Mesendoderm (in vitro differentiated cells): ENCODE measurements around the gene LCE4A. TPM values are rescaled to one million over a fixed set of nuclear protein-coding genes. Genes with fewer than 3 reads are reported as not detected.
"Not testable (repeated sequence)": the region's sequence is repeated elsewhere in the genome, so short reads cannot be mapped to it uniquely, and the experiment has no call there.

ENCODE experiments used
- DNase-seq: peaks from one replicate; pipeline ENCODE4 v3.0.0; 2013
- H2AK5ac ChIP-seq: 2 replicates; pipeline ENCODE4 v1.6.1; 2013; ENCODE audit warnings: low read length, inconsistent platforms
- H2BK120ac ChIP-seq: 2 replicates; pipeline ENCODE4 v1.6.1; 2013; ENCODE audit warnings: low read depth, mild to moderate bottlenecking, low read length, moderate library complexity, mixed read lengths
- H2BK15ac ChIP-seq: replicated peaks from 2 replicates; pipeline ENCODE4 v1.6.1; 2013; ENCODE audit warnings: low read depth, mild to moderate bottlenecking, moderate library complexity
- H2BK5ac ChIP-seq: 2 replicates; pipeline ENCODE4 v1.6.1; 2013; ENCODE audit warnings: low read length, inconsistent platforms
- H3K18ac ChIP-seq: 2 replicates; pipeline ENCODE4 v1.6.1; 2013; ENCODE audit warnings: mild to moderate bottlenecking, low read length, mixed read lengths
- H3K23ac ChIP-seq: one replicate; pipeline ENCODE4 v1.6.1; 2013; ENCODE audit warnings: low read length
- H3K27ac ChIP-seq: 2 replicates; pipeline ENCODE4 v1.5.1; 2013; ENCODE audit warnings: low read depth, mild to moderate bottlenecking, inconsistent platforms, low read length, moderate library complexity
- H3K27me3 ChIP-seq: 2 replicates; pipeline ENCODE4 v1.6.1; 2013; ENCODE audit warnings: low read length, control low read depth, mild to moderate bottlenecking, inconsistent platforms; ENCODE audit not compliant: insufficient read depth, poor library complexity
- H3K36me3 ChIP-seq: 2 replicates; pipeline ENCODE4 v1.6.1; 2013; ENCODE audit warnings: low read length, inconsistent platforms; ENCODE audit not compliant: control insufficient read depth, insufficient read depth
- H3K4ac ChIP-seq: one replicate; pipeline ENCODE4 v1.6.1; 2013; ENCODE audit warnings: low read depth, mild to moderate bottlenecking, low read length, moderate library complexity
- H3K4me1 ChIP-seq: 2 replicates; pipeline ENCODE4 v1.6.1; 2013; ENCODE audit warnings: low read depth, low read length, inconsistent platforms; ENCODE audit not compliant: control insufficient read depth
- H3K4me2 ChIP-seq: 2 replicates; pipeline ENCODE4 v1.6.1; 2013; ENCODE audit warnings: low read length
- H3K4me3 ChIP-seq: 2 replicates; pipeline ENCODE4 v1.5.1; 2013; ENCODE audit warnings: mild to moderate bottlenecking, low read length
- H3K56ac ChIP-seq: one replicate; pipeline ENCODE4 v1.6.1; 2013; ENCODE audit warnings: low read length
- H3K79me1 ChIP-seq: 2 replicates; pipeline ENCODE4 v1.6.1; 2013; ENCODE audit warnings: low read length, inconsistent platforms
- H3K79me2 ChIP-seq: 2 replicates; pipeline ENCODE4 v1.6.1; 2013; ENCODE audit warnings: mild to moderate bottlenecking, low read length; ENCODE audit not compliant: control insufficient read depth, insufficient read depth
- H3K9ac ChIP-seq: 2 replicates; pipeline ENCODE4 v1.6.1; 2013; ENCODE audit warnings: low read length, inconsistent platforms
- H4K5ac ChIP-seq: one replicate; pipeline ENCODE4 v1.6.1; 2013; ENCODE audit warnings: low read length
- H4K8ac ChIP-seq: one replicate; pipeline ENCODE4 v1.6.1; 2013; ENCODE audit warnings: low read depth, mild to moderate bottlenecking, control low read depth, low read length, moderate library complexity
- WGBS: extraction: QIAGEN DNeasy Blood & Tissue Kit; methylation state at CpG from one replicate; pipeline ENCODE4 v1.1.7; 2013; ENCODE audit warnings: low lambda C conversion rate, missing lambda C conversion rate; ENCODE audit not compliant: insufficient coverage; ENCODE audit errors: extremely low coverage; 5-methylcytosine and 5-hydroxymethylcytosine counted together
- polyA plus RNA-seq, 2 experiments: library from polyadenylated mRNA; stranded (reverse); fragments of 200-250 nt; gene quantifications; one replicate each; pipeline ENCODE4 v1.2.3, GENCODE V29; 2013

LCE4A gene
- not detected for polyA plus RNA-seq (2013, experiment 1 of 2)
- not detected for polyA plus RNA-seq (2013, experiment 2 of 2)

GRCh38 chr1:152707860-152708259, at the start of gene LCE4A:
TSS of gene LCE4A (plus strand) at chr1:152708160. CDS start at chr1:152709076, 916 bp downstream.
- no peak within 1 kb of the TSS for H4K5ac ChIP-seq
- H3K23ac ChIP-seq: no peak within 1 kb of the TSS
- no peaks in the 10 kb centered on the region for H3K79me1 ChIP-seq
- WGBS: no CpG with 5 or more reads among the region's 2 CpGs
- no peak within 1 kb of the TSS for H3K9ac ChIP-seq
- H3K36me3 ChIP-seq: no peaks in the 10 kb centered on the region
- H3K4ac ChIP-seq: no peak within 1 kb of the TSS
- no peak for DNase-seq
- H2AK5ac ChIP-seq: no peak within 1 kb of the TSS
- no peak within 1 kb of the TSS for H3K27ac ChIP-seq
- no peak within 1 kb of the TSS for H3K4me3 ChIP-seq
- no peak within 1 kb of the TSS for H3K18ac ChIP-seq
- H2BK5ac ChIP-seq: no peak within 1 kb of the TSS
- H2BK15ac ChIP-seq: no peak within 1 kb of the TSS
- H3K56ac ChIP-seq: no peak within 1 kb of the TSS
- no peak within 1 kb of the TSS for H3K4me2 ChIP-seq
- no peaks in the 10 kb centered on the region for H3K4me1 ChIP-seq
- no peak within 1 kb of the TSS for H2BK120ac ChIP-seq
- H4K8ac ChIP-seq: no peak within 1 kb of the TSS
- no peaks in the 10 kb centered on the region for H3K79me2 ChIP-seq
- H3K27me3 ChIP-seq: no peaks in the 10 kb centered on the region

- Histone ChIP-seq H3K4me2 (no peak overlapping the region), H3K4me3 (peak overlapping the region; percentile 6), H4K5ac (no peak overlapping the region), H2AK5ac (no peak overlapping the region), H3K4ac (no peak overlapping the region), H3K18ac (no peak overlapping the region), H3K27ac (no peak overlapping the region), H3K27me3 (no peaks in the 10 kb centered on the region), H4K8ac (no peak overlapping the region), H3K79me2 (no peaks in the 10 kb centered on the region), H3K36me3 (no peaks in the 10 kb centered on the region), H3K4me1 (no peaks in the 10 kb centered on the region), H3K79me1 (no peaks in the 10 kb centered on the region), H2BK120ac (no peak overlapping the region), H2BK15ac (no peak overlapping the region), H2BK5ac (no peak overlapping the region), H3K23ac (no peak overlapping the region), H3K56ac (no peak overlapping the region), H3K9ac (no peak overlapping the region)
- DNase-seq: no peak
- no CpG with 5 or more reads among the region's 3 CpGs for WGBS
These were observed 49.3 kb upstream of the LCE4A start for GRCh38 chr1:152658649-152659048.

- Histone ChIP-seq H2AK5ac (no peak within 1 kb of the TSS), H3K27ac (no peak within 1 kb of the TSS), H2BK120ac (no peak within 1 kb of the TSS), H4K5ac (no peak within 1 kb of the TSS), H3K79me2 (no peaks in the 10 kb centered on the region), H3K36me3 (no peaks in the 10 kb centered on the region), H3K27me3 (no peaks in the 10 kb centered on the region), H3K4me2 (no peak within 1 kb of the TSS), H4K8ac (no peak within 1 kb of the TSS), H3K18ac (no peak within 1 kb of the TSS), H3K4me1 (no peaks in the 10 kb centered on the region), H3K4me3 (no peak within 1 kb of the TSS), H3K56ac (no peak within 1 kb of the TSS), H3K23ac (no peak within 1 kb of the TSS), H2BK5ac (no peak within 1 kb of the TSS), H2BK15ac (no peak within 1 kb of the TSS), H3K9ac (no peak within 1 kb of the TSS), H3K79me1 (no peaks in the 10 kb centered on the region), H3K4ac (no peak within 1 kb of the TSS)
- no CpG with 5 or more reads among the region's 3 CpGs for WGBS
- no peak for DNase-seq
These were observed 44.9 kb upstream of the LCE4A start, which contains the start of gene LCE2D for GRCh38 chr1:152663098-152663497. TSS of gene LCE2D (plus strand) at chr1:152663380. CDS start at chr1:152664106, 726 bp downstream.

- not testable (repeated sequence) for H2BK5ac ChIP-seq, H3K18ac ChIP-seq, H2BK15ac ChIP-seq, H2AK5ac ChIP-seq, H3K4me1 ChIP-seq, H2BK120ac ChIP-seq, H3K4ac ChIP-seq, H3K36me3 ChIP-seq, H3K4me3 ChIP-seq, H3K27ac ChIP-seq, H4K8ac ChIP-seq, H3K79me1 ChIP-seq, H3K23ac ChIP-seq, H3K27me3 ChIP-seq, H3K79me2 ChIP-seq, H3K9ac ChIP-seq, H3K4me2 ChIP-seq, H4K5ac ChIP-seq, H3K56ac ChIP-seq, DNase-seq
- WGBS: no CpG with 5 or more reads among the region's 1 CpG
These were observed 41.8 kb upstream of the LCE4A start for GRCh38 chr1:152666171-152666570.

- Histone ChIP-seq H2BK120ac (no peak overlapping the region), H3K36me3 (no peaks in the 10 kb centered on the region), H3K23ac (no peak overlapping the region), H4K8ac (no peak overlapping the region), H3K79me2 (no peaks in the 10 kb centered on the region), H3K18ac (no peak overlapping the region), H2AK5ac (no peak overlapping the region), H3K4me2 (no peak overlapping the region), H3K4me3 (no peak overlapping the region), H2BK15ac (no peak overlapping the region), H3K79me1 (no peaks in the 10 kb centered on the region), H3K56ac (no peak overlapping the region), H2BK5ac (no peak overlapping the region), H4K5ac (no peak overlapping the region), H3K27ac (no peak overlapping the region), H3K27me3 (no peaks in the 10 kb centered on the region), H3K9ac (no peak overlapping the region), H3K4me1 (no peaks in the 10 kb centered on the region), H3K4ac (no peak overlapping the region)
- no CpG with 5 or more reads among the region's 5 CpGs for WGBS
- DNase-seq: no peak
These were observed 40.3 kb upstream of the LCE4A start for GRCh38 chr1:152667648-152668047.

GRCh38 chr1:152673016-152673415, 34.9 kb upstream of the LCE4A start:
- Histone ChIP-seq H3K27ac (no peak overlapping the region), H4K5ac (no peak overlapping the region), H3K4me2 (no peak overlapping the region), H2BK15ac (no peak overlapping the region), H3K27me3 (no peaks in the 10 kb centered on the region), H3K36me3 (no peaks in the 10 kb centered on the region), H3K4me1 (no peaks in the 10 kb centered on the region), H2BK120ac (no peak overlapping the region), H2AK5ac (no peak overlapping the region), H3K79me2 (no peaks in the 10 kb centered on the region), H4K8ac (no peak overlapping the region), H3K9ac (no peak overlapping the region), H3K18ac (no peak overlapping the region), H3K23ac (no peak overlapping the region), H3K79me1 (no peaks in the 10 kb centered on the region), H3K4me3 (no peak overlapping the region), H3K4ac (no peak overlapping the region), H3K56ac (no peak overlapping the region), H2BK5ac (no peak overlapping the region)
- WGBS: no CpG with 5 or more reads among the region's 2 CpGs
- DNase-seq: no peak
